Activated naive CD4-positive, alpha-beta T cell treated with anti-CD3 and anti-CD28 coated beads for 36 hours (primary cell): ENCODE data around the gene ZNF740. TPM values are rescaled to one million over a fixed set of nuclear protein-coding genes. Genes with fewer than 3 reads are reported as not detected.
"Not testable (repeated sequence)": the region's sequence is repeated elsewhere in the genome, so short reads cannot be mapped to it uniquely, and the experiment has no call there.

Source experiments
- CTCF ChIA-PET: fragments of 350-600 bp; sonication (Branson Sonifier 250); formaldehyde crosslinking; loops from one replicate; lab custom pipeline; 2021; ENCODE audit warnings: antibody characterized with exemption; lab: Charles Lee
- DNase-seq: peaks from one replicate; pipeline ENCODE4 v3.0.0-alpha.2; 2020
- H3K27ac Mint-ChIP-seq: one replicate; pipeline ENCODE4 v1.8.0; 2021; ENCODE audit warnings: mild to moderate bottlenecking, mixed read lengths
- H3K27me3 Mint-ChIP-seq: one replicate; pipeline ENCODE4 v1.8.0; 2021; ENCODE audit warnings: low read depth, mixed read lengths
- H3K36me3 Mint-ChIP-seq: one replicate; pipeline ENCODE4 v1.8.0; 2021; ENCODE audit warnings: low read depth, mixed read lengths
- H3K4me1 Mint-ChIP-seq: one replicate; pipeline ENCODE4 v1.8.0; 2021; ENCODE audit warnings: low read depth, mixed read lengths
- H3K4me3 Mint-ChIP-seq: one replicate; pipeline ENCODE4 v1.8.0; 2021; ENCODE audit warnings: mild to moderate bottlenecking, moderate library complexity, mixed read lengths
- H3K9me3 Mint-ChIP-seq: one replicate; pipeline ENCODE4 v1.8.0; 2021; ENCODE audit warnings: mixed read lengths
- intact Hi-C: fragments of 100-400 bp; cut with micrococcal nuclease; formaldehyde crosslinking; loops from one replicate; pipeline ENCODE4 v1.15.1; 2023
- total RNA-seq, 2 experiments: library from RNA; stranded (reverse); gene quantifications; one replicate each; pipeline ENCODE4 v1.2.3, GENCODE V29; 2021

The ZNF740 gene
- total RNA-seq, 2 experiments from 2014 or later, result 40.4 to 42.0 TPM

- no peak overlapping the region for H3K4me3 Mint-ChIP-seq
Measured at GRCh38 chr12:53160673-53161072, 19.8 kb upstream of the ZNF740 start.

DNA sequence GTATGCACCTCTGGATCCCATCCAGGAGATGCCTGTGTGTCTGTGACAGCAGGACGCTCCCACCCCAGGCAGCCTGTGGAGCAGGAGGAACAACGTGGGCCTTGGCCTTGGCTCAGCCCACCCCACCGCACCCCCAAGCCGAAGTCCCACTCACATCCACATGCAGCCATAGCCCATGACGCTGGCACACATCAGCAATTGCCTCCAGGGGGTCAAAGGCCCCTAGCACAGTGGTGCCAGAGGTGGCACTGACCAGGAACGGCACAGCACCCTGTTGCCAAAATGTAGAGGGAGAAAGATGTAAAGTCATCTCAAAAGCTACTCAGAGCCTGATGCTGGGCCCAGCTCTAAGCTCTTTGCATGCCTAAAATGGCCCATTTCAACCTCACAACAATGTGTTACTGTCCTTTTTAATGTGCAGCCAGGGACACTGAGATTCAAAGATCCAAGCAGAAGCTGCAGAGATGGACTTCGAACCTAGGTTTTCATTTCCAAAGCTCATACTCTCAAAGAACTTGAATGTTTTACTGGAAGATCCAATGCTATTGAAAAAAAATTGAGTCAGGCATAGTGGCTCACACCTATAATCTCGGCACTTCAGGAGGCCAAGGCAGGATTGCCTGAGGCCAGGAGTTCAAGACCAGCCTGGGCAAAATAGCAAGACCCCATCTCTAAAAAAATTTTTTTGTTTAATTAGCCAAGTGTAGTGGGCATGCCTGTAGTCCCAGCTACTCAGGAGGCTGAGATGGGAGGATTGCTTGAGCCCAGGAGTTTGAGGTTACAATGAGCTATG, 19.2 kb upstream of the ZNF740 start:
- DNase-seq, result no peak
- CTCF ChIA-PET, result interaction anchor here (0.8 to 6.8 kb wide), 20 partner anchors 8 to 190 kb away, joined by 3 to 61 read pairs (median 6); partner anchors contain the start of genes CSAD, ESPL1, SOAT2 and ZNF740
- Mint-ChIP-seq H3K36me3 (no peaks in the 10 kb centered on the region), H3K4me3 (no peak overlapping the region), H3K27me3 (no peaks in the 10 kb centered on the region), H3K27ac (no peak overlapping the region), H3K4me1 (peaks cover 7% of the 10 kb centered on the region), H3K9me3 (no peaks in the 10 kb centered on the region)
- intact Hi-C loops, result no loop called here

More at GRCh38 chr12:53160673-53161072, 19.8 kb upstream of the ZNF740 start:
- DNase-seq, result no peak
- H3K36me3 Mint-ChIP-seq, result no peaks in the 10 kb centered on the region
- intact Hi-C loops, result no loop called here
- H3K9me3 Mint-ChIP-seq, result no peaks in the 10 kb centered on the region
- no peak overlapping the region for H3K27ac Mint-ChIP-seq
- peaks cover 7% of the 10 kb centered on the region for H3K4me1 Mint-ChIP-seq
- CTCF ChIA-PET, result interaction anchor here (0.8 to 6.8 kb wide), 31 partner anchors 7 to 348 kb away, joined by 3 to 61 read pairs (median 6); partner anchors contain the start of genes CSAD, ESPL1, MYG1 and SOAT2
- no peaks in the 10 kb centered on the region for H3K27me3 Mint-ChIP-seq

- H3K36me3 Mint-ChIP-seq, H3K9me3 Mint-ChIP-seq, H3K4me3 Mint-ChIP-seq, H3K27me3 Mint-ChIP-seq, H3K4me1 Mint-ChIP-seq, DNase-seq, H3K27ac Mint-ChIP-seq, intact Hi-C loops: not testable (repeated sequence)
- CTCF ChIA-PET, result interaction anchor here (0.7 to 4.3 kb wide), 3 partner anchors 14 to 34 kb away, joined by 3 to 31 read pairs (median 5); no protein-coding TSS in a partner anchor
Measured at GRCh38 chr12:53163008-53163407, 17.5 kb upstream of the ZNF740 start.

- peaks cover 6% of the 10 kb centered on the region for H3K36me3 Mint-ChIP-seq
- H3K4me3 Mint-ChIP-seq, result no peak overlapping the region
- no peaks in the 10 kb centered on the region for H3K4me1 Mint-ChIP-seq
- DNase-seq, result no peak
- H3K27me3 Mint-ChIP-seq, result no peaks in the 10 kb centered on the region
- intact Hi-C loops, result no loop called here
- CTCF ChIA-PET, result no interaction called here
- no peaks in the 10 kb centered on the region for H3K9me3 Mint-ChIP-seq
- no peak overlapping the region for H3K27ac Mint-ChIP-seq
Measured at GRCh38 chr12:53166837-53167236, 13.7 kb upstream of the ZNF740 start.

DNA sequence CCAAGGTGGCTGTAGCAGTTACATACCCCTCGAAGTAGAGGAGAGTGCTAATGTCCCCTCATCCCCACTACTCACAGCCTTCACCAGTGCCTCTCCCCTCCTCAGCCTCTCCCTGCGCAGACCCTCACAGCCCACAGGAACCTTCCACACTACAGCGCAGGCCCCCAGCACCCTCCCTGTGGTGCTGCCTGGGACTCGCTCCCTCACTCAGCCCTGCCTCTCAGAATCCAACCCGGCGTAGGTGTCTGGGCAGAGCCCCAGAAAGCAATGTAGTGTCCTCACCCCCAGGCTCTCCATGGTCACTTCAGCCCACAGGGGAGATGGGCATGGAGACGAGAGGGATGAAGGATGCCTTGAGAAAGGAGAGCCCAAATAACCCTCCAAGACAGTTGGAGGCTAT, 10.9 kb upstream of the ZNF740 start:
- Mint-ChIP-seq H3K27ac (no peak overlapping the region), H3K36me3 (peaks cover 6% of the 10 kb centered on the region)
- CTCF ChIA-PET, result no interaction called here

DNA sequence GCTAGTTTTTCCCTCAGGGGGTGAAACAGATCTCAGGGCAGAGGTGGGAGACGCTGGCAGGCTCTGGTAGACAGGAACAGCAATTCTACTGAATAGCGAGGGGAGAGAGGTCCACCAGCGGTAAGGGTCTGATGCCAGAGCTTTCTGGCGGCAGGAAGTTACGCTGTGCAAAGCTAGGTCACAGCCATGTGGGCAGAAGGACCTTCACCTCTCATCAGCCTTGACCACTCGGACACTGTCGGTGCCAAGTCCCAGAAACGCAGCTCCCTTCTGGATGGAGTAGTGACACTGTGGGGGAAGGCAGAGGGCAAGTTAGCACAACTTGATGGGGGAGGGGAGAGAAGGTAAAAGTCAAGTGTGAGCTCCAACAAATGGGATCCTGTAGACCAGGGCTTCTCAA, 10.3 kb upstream of the ZNF740 start:
- H3K27ac Mint-ChIP-seq, result no peak overlapping the region

More for the DNA sequence above, 10.9 kb upstream of the ZNF740 start:
- Mint-ChIP-seq H3K4me3 (no peak overlapping the region), H3K27me3 (no peaks in the 10 kb centered on the region), H3K9me3 (no peaks in the 10 kb centered on the region), H3K4me1 (no peaks in the 10 kb centered on the region)
- intact Hi-C loops, result no loop called here
- DNase-seq, result no peak

DNA sequence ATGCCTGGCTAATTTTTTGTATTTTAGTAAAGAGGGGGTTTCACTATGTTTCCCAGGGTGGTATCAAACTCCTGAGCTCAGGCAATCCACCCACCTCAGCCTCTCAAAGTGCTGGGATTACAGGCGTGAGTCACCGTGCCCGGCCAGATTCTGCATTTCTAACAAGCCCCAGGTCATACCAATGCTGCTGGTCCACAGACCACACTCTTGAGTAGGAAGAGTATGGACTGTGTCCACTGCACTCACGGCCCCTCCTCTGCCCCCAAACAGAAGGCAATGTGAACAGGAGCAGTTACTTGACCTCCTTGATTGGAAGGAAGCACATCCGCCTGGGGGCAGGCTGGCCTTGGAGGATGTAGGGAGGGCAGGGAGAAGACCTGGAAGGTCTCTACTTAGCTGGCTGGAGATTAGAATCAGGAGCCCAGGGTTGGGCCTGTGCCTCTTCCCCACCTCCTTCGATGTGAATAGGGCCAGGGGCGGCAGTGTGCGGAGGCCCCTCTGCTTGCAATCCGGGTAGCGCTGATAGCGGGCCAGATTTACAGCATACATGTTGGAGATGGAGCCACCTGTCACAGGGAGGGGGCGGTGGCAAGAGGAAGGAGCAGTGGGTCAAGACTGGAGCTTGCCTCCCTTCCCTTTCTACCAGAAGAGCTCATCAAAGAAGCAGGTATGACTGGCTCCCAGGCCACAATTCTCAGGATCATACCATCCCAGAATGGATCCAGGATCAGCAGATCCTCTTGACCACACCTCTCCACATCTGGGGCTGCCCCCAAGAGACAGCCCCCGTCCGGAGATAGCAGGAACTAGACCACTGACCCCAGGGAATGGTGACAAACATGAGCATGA, 9.4 kb upstream of the ZNF740 start:
- no peak for DNase-seq
- Mint-ChIP-seq H3K4me3 (no peak overlapping the region), H3K27me3 (no peaks in the 10 kb centered on the region), H3K4me1 (peaks cover 3% of the 10 kb centered on the region), H3K9me3 (no peaks in the 10 kb centered on the region), H3K27ac (no peak overlapping the region), H3K36me3 (peaks cover 6% of the 10 kb centered on the region)
- intact Hi-C loops, result no loop called here
- CTCF ChIA-PET, result interaction anchor here (1.2 kb wide), 1 partner anchor 12 kb away, joined by 3 read pairs; no protein-coding TSS in a partner anchor

More for the DNA sequence above, 10.3 kb upstream of the ZNF740 start:
- Mint-ChIP-seq H3K36me3 (peaks cover 6% of the 10 kb centered on the region), H3K4me3 (no peak overlapping the region), H3K4me1 (no peaks in the 10 kb centered on the region), H3K9me3 (no peaks in the 10 kb centered on the region), H3K27me3 (no peaks in the 10 kb centered on the region)
- DNase-seq, result no peak
- CTCF ChIA-PET, result no interaction called here
- intact Hi-C loops, result no loop called here

DNA sequence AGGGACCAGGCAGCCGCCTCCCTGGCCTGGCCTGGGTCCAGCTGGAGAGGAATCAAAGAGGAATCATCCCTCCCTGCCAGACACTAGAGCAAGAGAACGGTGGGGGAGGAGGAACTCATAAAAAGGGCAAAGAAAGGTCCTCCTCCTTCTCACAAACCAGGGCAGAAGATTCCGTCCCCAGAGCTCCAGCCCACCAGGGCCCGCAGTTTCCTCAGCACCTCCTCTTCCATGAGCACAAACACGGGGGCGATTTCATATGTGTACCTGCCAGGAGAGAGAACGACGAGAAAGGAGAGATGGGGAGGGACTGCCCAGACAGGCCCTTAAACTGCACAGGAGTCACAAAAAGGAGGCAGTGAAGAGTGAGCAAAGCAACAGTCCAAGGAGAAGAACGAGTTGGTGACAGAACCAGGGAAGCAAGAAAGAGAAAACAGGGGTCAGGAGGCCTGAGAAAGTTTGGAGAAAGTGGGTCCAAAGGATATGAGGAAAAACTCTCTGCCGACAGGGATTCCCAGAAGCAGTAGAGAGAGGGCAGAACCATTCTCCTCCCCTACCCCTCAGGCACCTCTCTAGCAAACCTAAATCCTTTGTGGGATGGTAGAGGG, 8.7 kb upstream of the ZNF740 start:
- no peak overlapping the region for H3K4me3 Mint-ChIP-seq
- H3K36me3 Mint-ChIP-seq, result peaks cover 6% of the 10 kb centered on the region
- H3K4me1 Mint-ChIP-seq, result peaks cover 3% of the 10 kb centered on the region
- DNase-seq, result no peak
- intact Hi-C loops, result no loop called here
- no peaks in the 10 kb centered on the region for H3K9me3 Mint-ChIP-seq
- CTCF ChIA-PET, result interaction anchor here (1.2 kb wide), 1 partner anchor 12 kb away, joined by 3 read pairs; no protein-coding TSS in a partner anchor
- no peak overlapping the region for H3K27ac Mint-ChIP-seq
- no peaks in the 10 kb centered on the region for H3K27me3 Mint-ChIP-seq

GRCh38 chr12:53172352-53172751, 8.2 kb upstream of the ZNF740 start:
- no peaks in the 10 kb centered on the region for H3K9me3 Mint-ChIP-seq
- no peak overlapping the region for H3K27ac Mint-ChIP-seq
- peaks cover 6% of the 10 kb centered on the region for H3K36me3 Mint-ChIP-seq
- H3K27me3 Mint-ChIP-seq, result no peaks in the 10 kb centered on the region
- intact Hi-C loops, result no loop called here
- H3K4me3 Mint-ChIP-seq, result no peak overlapping the region
- no peak for DNase-seq
- peaks cover 3% of the 10 kb centered on the region for H3K4me1 Mint-ChIP-seq
- CTCF ChIA-PET, result interaction anchor here (0.8 kb wide), 1 partner anchor 25 kb away, joined by 3 read pairs; no protein-coding TSS in a partner anchor

DNA sequence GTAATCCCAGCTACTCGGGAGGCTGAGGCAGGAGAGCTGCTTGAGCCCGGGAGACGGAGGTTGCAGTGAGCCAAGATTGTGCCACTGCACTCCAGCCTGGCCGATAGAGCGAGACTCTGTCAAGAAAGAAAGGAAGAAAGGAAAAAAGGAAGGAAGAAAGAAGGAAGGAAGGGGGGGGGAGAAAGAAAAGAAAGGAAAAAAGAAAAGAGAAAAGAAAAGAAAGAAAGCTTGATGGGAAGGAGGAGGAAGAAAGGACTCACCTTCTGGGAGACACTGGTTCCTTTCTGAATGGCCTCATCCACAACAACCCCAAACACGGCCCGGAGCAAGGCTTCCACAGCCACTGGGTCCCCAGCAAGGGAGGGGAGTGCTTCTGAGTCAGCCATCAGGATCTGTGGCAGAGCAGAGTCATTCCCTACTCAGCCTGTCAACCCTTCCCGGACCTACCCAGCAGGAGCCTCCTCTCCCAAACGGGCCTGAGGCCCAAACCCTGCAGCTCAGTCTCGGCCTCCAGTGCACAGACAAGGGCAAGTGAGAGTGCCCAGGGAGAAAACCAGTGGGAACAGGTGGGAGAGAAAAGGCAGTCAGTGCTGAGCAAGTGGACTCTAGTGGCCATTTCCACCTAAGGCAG, 7.3 kb upstream of the ZNF740 start:
- CTCF ChIA-PET, result interaction anchor here (0.8 to 2.8 kb wide), 2 partner anchors 14 to 24 kb away, joined by 3 to 12 read pairs; no protein-coding TSS in a partner anchor
- H3K27me3 Mint-ChIP-seq, result no peaks in the 10 kb centered on the region
- H3K27ac Mint-ChIP-seq, result no peak overlapping the region
- intact Hi-C loops, result no loop called here
- H3K4me1 Mint-ChIP-seq, result peaks cover 3% of the 10 kb centered on the region
- peaks cover 6% of the 10 kb centered on the region for H3K36me3 Mint-ChIP-seq
- DNase-seq, result no peak
- no peak overlapping the region for H3K4me3 Mint-ChIP-seq
- no peaks in the 10 kb centered on the region for H3K9me3 Mint-ChIP-seq

DNA sequence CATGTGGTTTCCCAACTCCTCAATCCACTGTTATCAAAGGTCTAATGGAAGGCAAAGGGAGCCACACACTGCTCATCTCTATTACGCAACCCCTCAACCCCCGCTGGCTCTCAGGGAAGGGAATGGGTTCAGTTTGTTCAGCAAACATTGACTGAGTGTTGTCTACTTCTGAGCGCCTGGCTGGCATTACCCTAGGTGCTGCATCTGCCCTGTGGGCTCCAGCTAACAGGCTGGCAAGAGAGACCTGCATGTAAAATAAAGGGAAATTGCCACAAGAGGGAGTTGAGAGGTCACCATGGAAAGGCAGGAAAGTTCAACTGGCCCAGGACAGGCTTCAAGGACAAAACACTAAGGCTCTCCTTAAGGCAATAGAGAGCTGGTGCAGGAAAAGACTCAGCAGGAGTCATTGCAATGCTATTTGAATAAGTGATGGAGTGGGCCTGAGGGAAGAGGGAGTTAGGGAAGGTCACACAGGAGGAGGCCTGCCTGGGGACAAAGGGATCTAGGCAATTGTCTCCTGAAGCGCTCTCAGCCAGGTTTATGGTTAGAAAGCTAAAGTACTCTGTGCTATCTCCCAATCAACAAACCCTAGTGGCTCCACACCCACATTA, 5.5 kb upstream of the ZNF740 start:
- no peaks in the 10 kb centered on the region for H3K27me3 Mint-ChIP-seq
- H3K9me3 Mint-ChIP-seq, result no peaks in the 10 kb centered on the region
- CTCF ChIA-PET, result interaction anchor here (0.8 to 3.1 kb wide), 3 partner anchors 10 to 146 kb away, joined by 3 to 12 read pairs (median 7); partner anchors contain the start of gene AAAS
- H3K27ac Mint-ChIP-seq, result no peak overlapping the region
- intact Hi-C loops, result no loop called here
- no peak overlapping the region for H3K4me3 Mint-ChIP-seq
- H3K36me3 Mint-ChIP-seq, result peaks cover 1% of the 10 kb centered on the region
- peaks cover 13% of the 10 kb centered on the region for H3K4me1 Mint-ChIP-seq
- no peak for DNase-seq
